Transverse colon (tissue), 4 donors: ENCODE measurements around the gene SPARC. TPM values are rescaled to one million over a fixed set of nuclear protein-coding genes. Genes with fewer than 3 reads are reported as not detected.

Experiments
- DNase-seq: peaks from one replicate; pipeline ENCODE4 v3.0.0-alpha.2; 2019
- H3K27ac ChIP-seq, 4 donors: fragments of 200-600 bp; sonication (generic); 2 replicates each; pipeline ENCODE4 v1.5.1; 2016 to 2018; ENCODE audit warnings: inconsistent platforms in 4 of 4
- H3K27me3 ChIP-seq: fragments of 200-600 bp; sonication (generic); 2 replicates; pipeline ENCODE4 v1.5.1; 2017; ENCODE audit warnings: inconsistent platforms
- H3K36me3 ChIP-seq, 4 donors: fragments of 200-600 bp; sonication (generic); 2 replicates each; pipeline ENCODE4 v1.5.1; 2017 to 2019; ENCODE audit warnings: inconsistent platforms in 4 of 4
- H3K4me1 ChIP-seq, 4 donors: fragments of 200-600 bp; sonication (generic); 2 replicates each; pipeline ENCODE4 v1.5.1; 2017 to 2020; ENCODE audit warnings: inconsistent platforms in 4 of 4
- H3K4me3 ChIP-seq, 4 donors: fragments of 200-600 bp; sonication (generic); 1 replicate in 1 of 4; 2 replicates in 3 of 4; pipeline versions ENCODE4 v1.5.1 to v1.6.1; 2017 to 2019; ENCODE audit warnings: inconsistent platforms in 4 of 4
- H3K9me3 ChIP-seq, 2 donors: fragments of 200-600 bp; sonication (generic); 2 replicates each; pipeline ENCODE4 v1.5.1; 2017 to 2019; ENCODE audit warnings: inconsistent platforms in 2 of 2
- CTCF ChIP-seq, 5 experiments: fragments of 200-600 bp in 3 of 5; fragments of 450-650 bp in 2 of 5; sonication (generic) in 3 of 5; IDR thresholded peaks; 1 replicate in 2 of 5; 2 replicates in 3 of 5; pipeline ENCODE4 v1.5.1; 2016 to 2017; ENCODE audit warnings: antibody characterized with exemption in 5 of 5, inconsistent platforms in 3 of 5, mild to moderate bottlenecking in 2 of 5, moderate library complexity in 1 of 5
- EP300 ChIP-seq: sonication (generic); formaldehyde crosslinking; IDR thresholded peaks from one replicate; pipeline ENCODE4 v1.6.1; 2017; ENCODE audit warnings: antibody characterized with exemption, low read depth
- POLR2A ChIP-seq: fragments of 450-650 bp; IDR thresholded peaks from one replicate; pipeline ENCODE4 v1.6.1; 2016; ENCODE audit warnings: antibody characterized with exemption, mild to moderate bottlenecking, moderate library complexity
- POLR2AphosphoS5 ChIP-seq, 3 donors: sonication (generic); formaldehyde crosslinking; IDR thresholded peaks; one replicate each; pipeline ENCODE4 v1.6.1; 2016; ENCODE audit warnings: antibody characterized with exemption in 3 of 3
- WGBS, 2 donors: methylation state at CpG; one replicate each; pipeline ENCODE4 v1.1.5; 2018; ENCODE audit warnings: low coverage in 1 of 2; 5-methylcytosine and 5-hydroxymethylcytosine counted together
- in situ Hi-C, 4 donors: fragments of 200-750 bp; cut with MboI; loops; one replicate each; pipeline versions ENCODE4 v1.15.0 to v1.15.1; 2017; ENCODE audit warnings: low sequenced_read_pairs in 3 of 4, low pct_ligation_motif_present in 1 of 4, low pct_unique_long_range_greater_than_20kb in 1 of 4
- intact Hi-C: fragments of 100-400 bp; cut with DNase I; formaldehyde crosslinking; loops from one replicate; pipeline ENCODE4 v1.15.1; 2023; ENCODE audit warnings: low total_unique reads
- small RNA-seq, 4 donors: library from RNA; depleted of rRNA; stranded (forward); fragments of <200 nt; gene quantifications; one replicate each; pipeline ENCODE3, GENCODE V24; 2016
- total RNA-seq, 4 donors: library from RNA; depleted of rRNA; stranded (reverse); fragments of >200 nt; gene quantifications; one replicate each; pipeline ENCODE4 v1.1.0, GENCODE V29; 2016

Gene SPARC
- total RNA-seq, 4 donors from 2014 or later = 47.9 to 267 (median 85.1) TPM

DNA sequence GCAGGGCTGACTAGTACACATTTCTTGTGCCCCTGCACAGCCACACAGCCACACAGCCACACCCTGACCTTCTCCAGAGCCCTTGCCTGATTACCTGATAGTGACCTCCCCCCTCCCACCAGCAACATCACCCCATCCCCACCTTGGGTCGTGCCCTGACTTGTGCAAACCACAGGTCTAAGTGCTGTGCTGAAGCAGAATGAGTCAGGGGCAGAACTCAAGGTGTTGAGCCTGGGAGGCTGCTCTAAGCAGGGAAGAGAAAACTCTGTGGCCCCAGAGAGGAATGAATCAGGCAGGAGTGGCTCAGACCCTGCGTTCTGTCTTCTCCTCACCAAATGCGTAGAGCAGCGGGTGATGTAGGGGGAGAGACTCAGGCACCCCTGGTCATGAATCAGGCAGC is 71.3 kb downstream of the SPARC start:
- TF ChIP-seq POLR2AphosphoS5 (IDR thresholded peaks at IDR 0.05) (no peak), CTCF (IDR thresholded peaks at IDR 0.05) (no peak), POLR2A (no peak), EP300 (no peak)
- H3K27me3 ChIP-seq = peaks cover 4% of the 10 kb centered on the region
- in situ Hi-C loops (no loop called here), intact Hi-C loops (no loop called here)
- no peaks in the 10 kb centered on the region for H3K36me3 ChIP-seq
- WGBS, 2 donors = 69 to 87% methylated on average over 3 to 4 of the region's 4 CpGs
- no peak overlapping the region for H3K27ac ChIP-seq
- H3K9me3 ChIP-seq = no peaks in the 10 kb centered on the region
- no peak for DNase-seq
- H3K4me3 ChIP-seq = no peak overlapping the region
- H3K4me1 ChIP-seq = no peaks in the 10 kb centered on the region

GRCh38 chr5:151614565-151614964 is 72.2 kb downstream of the SPARC start:
- no peaks in the 10 kb centered on the region for H3K36me3 ChIP-seq
- no peaks in the 10 kb centered on the region for H3K4me1 ChIP-seq
- 63 to 78% methylated on average over 5 to 7 of the region's 7 CpGs for WGBS, 2 donors
- intact Hi-C loops (no loop called here), in situ Hi-C loops (no loop called here)
- H3K27me3 ChIP-seq = peaks cover 4% of the 10 kb centered on the region
- no peak for DNase-seq
- no peaks in the 10 kb centered on the region for H3K9me3 ChIP-seq
- no peak overlapping the region for H3K27ac ChIP-seq
- H3K4me3 ChIP-seq = no peak overlapping the region
- TF ChIP-seq CTCF (IDR thresholded peaks at IDR 0.05) (no peak), POLR2A (no peak), EP300 (no peak), POLR2AphosphoS5 (IDR thresholded peaks at IDR 0.05) (no peak)

DNA sequence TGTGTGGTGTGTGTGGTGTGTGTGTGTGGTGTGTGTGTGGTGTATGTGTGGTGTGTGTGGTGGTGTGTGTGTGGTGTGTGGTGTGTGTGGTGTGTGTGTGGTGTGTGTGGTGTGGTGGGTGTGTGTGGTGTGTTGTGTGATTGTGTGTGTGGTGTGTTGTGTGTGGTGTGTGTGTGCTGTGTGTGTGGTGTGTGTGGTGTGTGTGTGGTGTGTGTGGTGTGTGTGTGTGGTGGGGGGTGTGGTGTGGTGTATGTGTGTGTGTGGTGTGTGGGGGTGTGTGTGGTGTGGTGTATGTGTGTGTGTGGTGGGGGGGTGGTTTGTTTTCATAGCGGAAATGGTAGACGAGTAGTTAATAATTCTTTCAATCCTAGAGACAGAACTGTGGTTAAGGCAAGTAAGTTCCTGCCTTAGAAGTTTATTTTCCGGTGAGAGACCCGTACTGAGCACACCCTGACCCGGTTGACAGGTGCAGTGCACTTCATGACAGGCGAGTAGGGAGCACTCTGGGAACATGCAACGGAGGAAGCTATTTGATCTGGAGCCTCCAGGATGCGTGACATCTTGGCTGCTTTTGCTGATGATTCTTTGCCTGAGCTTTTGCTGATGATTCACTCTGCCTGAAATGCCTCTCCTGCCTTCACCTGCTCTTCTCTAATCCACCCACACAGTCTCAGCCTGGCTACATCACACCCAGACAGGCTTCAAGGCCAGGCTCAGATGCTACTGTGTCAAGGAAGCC is 73.9 kb downstream of the SPARC start:
- no peak for DNase-seq
- Histone ChIP-seq H3K4me1 (no peaks in the 10 kb centered on the region), H3K27me3 (no peaks in the 10 kb centered on the region), H3K4me3 (no peak overlapping the region), H3K27ac (no peak overlapping the region), H3K36me3 (no peaks in the 10 kb centered on the region), H3K9me3 (no peaks in the 10 kb centered on the region)
- TF ChIP-seq EP300 = no peak
- TF ChIP-seq POLR2A = no peak
- no peak for TF ChIP-seq POLR2AphosphoS5 (IDR thresholded peaks at IDR 0.05)
- in situ Hi-C loops = no loop called here
- 39 to 41% methylated on average over 3 to 8 of the region's 8 CpGs for WGBS, 2 donors
- intact Hi-C loops = no loop called here

DNA sequence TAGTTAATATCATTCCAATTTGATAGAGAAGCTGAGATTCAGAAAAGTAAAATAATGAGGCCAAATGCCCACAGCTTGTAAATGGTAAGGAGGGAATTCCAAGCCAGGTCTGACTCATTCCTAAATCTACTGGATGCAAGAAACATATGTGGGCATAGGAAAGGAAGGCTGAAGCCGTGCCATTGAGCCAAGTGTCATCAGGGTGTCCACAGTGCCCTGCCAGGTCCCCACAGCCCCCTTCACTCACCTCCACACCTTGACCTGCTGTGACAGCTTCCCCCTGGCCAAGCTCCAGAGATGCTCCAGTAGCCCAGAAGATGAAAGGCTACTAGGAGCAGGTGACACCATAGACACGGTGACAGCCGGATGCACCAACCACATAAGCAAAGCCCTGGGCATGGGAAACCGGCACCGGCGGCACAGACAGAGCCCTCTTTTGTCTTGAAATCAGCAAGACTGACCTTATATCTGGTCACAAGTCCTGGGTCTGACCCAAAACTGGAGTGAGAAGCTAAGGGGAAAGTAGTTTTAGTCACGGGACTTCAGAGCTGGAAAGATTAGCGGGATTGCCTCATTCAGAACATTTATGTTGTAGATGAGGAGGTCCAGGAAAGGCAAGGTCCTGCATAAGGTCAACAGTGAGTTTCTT is 75.5 kb downstream of the SPARC start:
- Histone ChIP-seq H3K4me3 (no peak overlapping the region), H3K4me1 (no peaks in the 10 kb centered on the region), H3K9me3 (no peaks in the 10 kb centered on the region), H3K27ac (no peak overlapping the region), H3K36me3 (no peaks in the 10 kb centered on the region), H3K27me3 (no peaks in the 10 kb centered on the region)
- WGBS, 2 donors = 60 to 91% methylated on average over 1 to 8 of the region's 8 CpGs
- intact Hi-C loops (no loop called here), in situ Hi-C loops (no loop called here)
- DNase-seq = no peak
- no peak for TF ChIP-seq EP300
- no peak for TF ChIP-seq CTCF (IDR thresholded peaks at IDR 0.05)
- TF ChIP-seq POLR2A = no peak
- TF ChIP-seq POLR2AphosphoS5 (IDR thresholded peaks at IDR 0.05) = no peak

Small RNA genes within 50 kb of the gene (small RNA-seq; reads per million reads assigned to genes)
- 0 to 0.35 (median 0) reads per million in 4 donors for gene RN7SKP232

Other genes starting within 250 kb of the SPARC start
- gene SLC36A1, start 239.3 kb downstream of the SPARC start, total RNA-seq = 10 to 100 TPM; 35.2 to 91.3 (median 69.8) TPM
- not detected for gene FAT2, start 95.6 kb downstream of the SPARC start, total RNA-seq
- gene ATOX1, start 71.7 kb upstream of the SPARC start, total RNA-seq = 10 to 100 TPM in 2 of 4 donors, 1 to 10 TPM in 2; 5.0 to 81.1 (median 31.7) TPM
- gene G3BP1, start 85.0 kb upstream of the SPARC start, total RNA-seq = 10 to 100 TPM; 35.4 to 88.6 (median 66.7) TPM
- gene GLRA1, start 237.9 kb upstream of the SPARC start, total RNA-seq = not detected